Liver (tissue), 9 donors: ENCODE measurements around the gene SPAG9. TPM values are rescaled to one million over a fixed set of nuclear protein-coding genes. Genes with fewer than 3 reads are reported as not detected.

Experiments
- DNase-seq: peaks from one replicate; pipeline ENCODE4 v3.0.0-alpha.2; 2017; ENCODE audit warnings: low spot score
- H3K27ac ChIP-seq, 2 donors: one replicate each; pipeline ENCODE4 v1.7.0; 2013; ENCODE audit warnings: inconsistent platforms in 2 of 2, low read length in 2 of 2, control low read depth in 1 of 2, low read depth in 1 of 2, mild to moderate bottlenecking in 1 of 2
- H3K27me3 ChIP-seq, 4 donors: one replicate each; pipeline versions ENCODE4 v1.6.1 to v1.7.0; 2013; ENCODE audit warnings: low read length in 3 of 4, inconsistent platforms in 1 of 4, mild to moderate bottlenecking in 1 of 4, moderate library complexity in 1 of 4; ENCODE audit not compliant: control insufficient read depth in 4 of 4, insufficient read depth in 4 of 4
- H3K36me3 ChIP-seq, 4 donors: one replicate each; pipeline versions ENCODE4 v1.6.1 to v1.7.0; 2013; ENCODE audit warnings: low read length in 3 of 4, mild to moderate bottlenecking in 3 of 4, low read depth in 1 of 4, moderate library complexity in 1 of 4; ENCODE audit not compliant: control insufficient read depth in 4 of 4, insufficient read depth in 3 of 4
- H3K4me1 ChIP-seq, 4 donors: one replicate each; pipeline versions ENCODE4 v1.6.1 to v1.7.0; 2013; ENCODE audit warnings: low read length in 3 of 4, mild to moderate bottlenecking in 3 of 4, moderate library complexity in 1 of 4; ENCODE audit not compliant: control insufficient read depth in 4 of 4, insufficient read depth in 4 of 4
- H3K4me3 ChIP-seq, 3 donors: one replicate each; pipeline versions ENCODE4 v1.6.1 to v1.7.0; 2013; ENCODE audit warnings: low read length in 3 of 3, control low read depth in 1 of 3, low read depth in 1 of 3, mild to moderate bottlenecking in 1 of 3
- H3K9ac ChIP-seq, 2 donors: one replicate each; pipeline ENCODE4 v1.7.0; 2013; ENCODE audit warnings: low read length in 2 of 2, mild to moderate bottlenecking in 2 of 2, moderate library complexity in 2 of 2, control low read depth in 1 of 2, low read depth in 1 of 2
- H3K9me3 ChIP-seq, 4 donors: one replicate each; pipeline versions ENCODE4 v1.6.1 to v1.7.0; 2013; ENCODE audit warnings: low read length in 3 of 4; ENCODE audit not compliant: control insufficient read depth in 4 of 4
- EGR1 ChIP-seq, 2 donors: IDR thresholded peaks; 2 replicates each; pipeline ENCODE4 v1.6.1; 2016 to 2018; ENCODE audit warnings: antibody characterized with exemption in 2 of 2, low read depth in 2 of 2
- FOXA2 ChIP-seq: IDR thresholded peaks from 2 replicates; pipeline ENCODE4 v1.6.1; 2016; ENCODE audit warnings: antibody characterized with exemption
- GABPA ChIP-seq, 2 donors: IDR thresholded peaks in 1 of 2; conservative IDR thresholded peaks in 1 of 2; 2 replicates each; pipeline ENCODE4 v1.6.1; 2016; ENCODE audit warnings: antibody characterized with exemption in 2 of 2, mild to moderate bottlenecking in 1 of 2, moderate library complexity in 1 of 2
- HNF4A ChIP-seq, 2 donors: conservative IDR thresholded peaks; 2 replicates each; pipeline ENCODE4 v1.6.1; 2016; ENCODE audit warnings: antibody characterized with exemption in 2 of 2, mild to moderate bottlenecking in 2 of 2
- NR2F2 ChIP-seq: IDR thresholded peaks from 2 replicates; pipeline ENCODE4 v1.6.1; 2016; ENCODE audit warnings: antibody characterized with exemption
- RAD21 ChIP-seq, 2 donors: IDR thresholded peaks; 2 replicates each; pipeline ENCODE4 v1.6.1; 2016; ENCODE audit warnings: antibody characterized with exemption in 2 of 2, mild to moderate bottlenecking in 2 of 2
- RXRA ChIP-seq, 2 donors: IDR thresholded peaks; 2 replicates each; pipeline ENCODE4 v1.6.1; 2017 to 2018; ENCODE audit warnings: antibody characterized with exemption in 2 of 2, mild to moderate bottlenecking in 1 of 2
- SP1 ChIP-seq: IDR thresholded peaks from 2 replicates; pipeline ENCODE4 v1.6.1; 2018; ENCODE audit warnings: antibody characterized with exemption, mild to moderate bottlenecking
- TAF1 ChIP-seq: conservative IDR thresholded peaks from 2 replicates; pipeline ENCODE4 v1.6.1; 2016; ENCODE audit warnings: antibody characterized with exemption, mild to moderate bottlenecking
- YY1 ChIP-seq: IDR thresholded peaks from 2 replicates; pipeline ENCODE4 v1.6.1; 2016; ENCODE audit warnings: antibody characterized with exemption, mild to moderate bottlenecking
- ZBTB33 ChIP-seq: IDR thresholded peaks from 2 replicates; pipeline ENCODE4 v1.6.1; 2016; ENCODE audit warnings: antibody characterized with exemption
- WGBS: extraction: QIAGEN DNeasy Blood & Tissue Kit; methylation state at CpG from one replicate; pipeline ENCODE4 v1.1.7; 2013; 5-methylcytosine and 5-hydroxymethylcytosine counted together
- polyA plus RNA-seq, 2 donors: library from polyadenylated mRNA; stranded (reverse) in 1 of 2; unstranded in 1 of 2; fragments of 200-250 nt in 1 of 2; fragments of >200 nt in 1 of 2; fragmentation: Nextera tagmentation in 1 of 2; extraction: Ambion mirVana in 1 of 2; gene quantifications; one replicate each; pipeline versions ENCODE4 v1.2.1 to v1.2.3, GENCODE V29; 2013 to 2015
- total RNA-seq, 2 donors: library from RNA; depleted of rRNA; stranded (reverse); fragments of >200 nt; gene quantifications; one replicate each; pipeline ENCODE4 v1.2.3, GENCODE V29; 2014
- TF ChIP-seq, protein P1 (sequence below): IDR thresholded peaks from 2 replicates; pipeline ENCODE4 v1.6.1; 2016; ENCODE audit warnings: antibody characterized with exemption, mild to moderate bottlenecking
- TF ChIP-seq, protein P2 (sequence below): IDR thresholded peaks from 2 replicates; pipeline ENCODE4 v1.6.1; 2016; ENCODE audit warnings: antibody characterized with exemption
- donor health status: healthy.
- donor health status: healthy.
- donor health status: healthy.
- donor health status: healthy.
- donor health status: healthy.

Gene SPAG9
- total and polyA plus RNA-seq, 4 donors, result 12.0 to 94.0 (median 18.4) TPM

DNA sequence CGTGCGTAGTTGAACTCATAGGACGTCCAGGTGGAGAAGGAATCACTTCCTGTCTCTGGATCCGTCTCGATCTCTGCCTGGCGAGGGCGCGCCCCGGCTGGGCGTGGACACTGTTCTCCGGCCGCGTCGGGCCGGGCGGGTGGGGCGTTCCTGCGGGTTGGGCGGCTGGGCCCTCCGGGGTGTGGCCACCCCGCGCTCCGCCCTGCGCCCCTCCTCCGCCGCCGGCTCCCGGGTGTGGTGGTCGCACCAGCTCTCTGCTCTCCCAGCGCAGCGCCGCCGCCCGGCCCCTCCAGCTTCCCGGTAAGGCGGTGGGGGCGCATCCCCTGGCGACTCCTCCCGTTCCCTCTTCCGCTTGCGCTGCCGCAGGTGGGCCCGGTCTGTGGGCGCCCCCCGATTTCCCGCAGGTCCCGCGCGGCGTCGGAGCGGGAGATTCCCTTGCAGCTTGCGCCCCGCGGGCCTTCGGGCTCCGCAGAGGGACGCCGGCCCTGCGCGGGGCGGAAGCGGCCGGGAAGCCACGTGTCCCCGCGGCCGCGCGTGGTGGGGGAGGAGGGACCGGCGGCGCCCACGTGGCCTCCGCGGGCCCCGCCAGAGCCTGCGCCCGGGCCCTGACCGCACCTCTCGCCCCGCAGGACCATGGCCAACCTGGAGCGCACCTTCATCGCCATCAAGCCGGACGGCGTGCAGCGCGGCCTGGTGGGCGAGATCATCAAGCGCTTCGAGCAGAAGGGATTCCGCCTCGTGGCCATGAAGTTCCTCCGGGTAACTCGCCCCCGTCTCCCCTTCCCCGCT, 45.7 kb upstream of the SPAG9 start, which contains the start of gene NME2:
Gene NME2 (plus strand): TSS at position 214 of the 789 bp plus-strand sequence. CDS start 420 bp downstream, at position 634.
- WGBS, result under 1% methylated on average over 98 of the region's 98 CpGs
- peak in 1 of 2 donors; percentile 2 for TF ChIP-seq HNF4A (conservative IDR thresholded peaks at IDR 0.05)
- TF ChIP-seq FOXA2, result no peak
- TF ChIP-seq RAD21 (IDR thresholded peaks at IDR 0.05), result no peak
- TF ChIP-seq, protein P1, sequence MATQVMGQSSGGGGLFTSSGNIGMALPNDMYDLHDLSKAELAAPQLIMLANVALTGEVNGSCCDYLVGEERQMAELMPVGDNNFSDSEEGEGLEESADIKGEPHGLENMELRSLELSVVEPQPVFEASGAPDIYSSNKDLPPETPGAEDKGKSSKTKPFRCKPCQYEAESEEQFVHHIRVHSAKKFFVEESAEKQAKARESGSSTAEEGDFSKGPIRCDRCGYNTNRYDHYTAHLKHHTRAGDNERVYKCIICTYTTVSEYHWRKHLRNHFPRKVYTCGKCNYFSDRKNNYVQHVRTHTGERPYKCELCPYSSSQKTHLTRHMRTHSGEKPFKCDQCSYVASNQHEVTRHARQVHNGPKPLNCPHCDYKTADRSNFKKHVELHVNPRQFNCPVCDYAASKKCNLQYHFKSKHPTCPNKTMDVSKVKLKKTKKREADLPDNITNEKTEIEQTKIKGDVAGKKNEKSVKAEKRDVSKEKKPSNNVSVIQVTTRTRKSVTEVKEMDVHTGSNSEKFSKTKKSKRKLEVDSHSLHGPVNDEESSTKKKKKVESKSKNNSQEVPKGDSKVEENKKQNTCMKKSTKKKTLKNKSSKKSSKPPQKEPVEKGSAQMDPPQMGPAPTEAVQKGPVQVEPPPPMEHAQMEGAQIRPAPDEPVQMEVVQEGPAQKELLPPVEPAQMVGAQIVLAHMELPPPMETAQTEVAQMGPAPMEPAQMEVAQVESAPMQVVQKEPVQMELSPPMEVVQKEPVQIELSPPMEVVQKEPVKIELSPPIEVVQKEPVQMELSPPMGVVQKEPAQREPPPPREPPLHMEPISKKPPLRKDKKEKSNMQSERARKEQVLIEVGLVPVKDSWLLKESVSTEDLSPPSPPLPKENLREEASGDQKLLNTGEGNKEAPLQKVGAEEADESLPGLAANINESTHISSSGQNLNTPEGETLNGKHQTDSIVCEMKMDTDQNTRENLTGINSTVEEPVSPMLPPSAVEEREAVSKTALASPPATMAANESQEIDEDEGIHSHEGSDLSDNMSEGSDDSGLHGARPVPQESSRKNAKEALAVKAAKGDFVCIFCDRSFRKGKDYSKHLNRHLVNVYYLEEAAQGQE, result peak; percentile 50
- peak in 1 of 2 donors; percentile 60 for TF ChIP-seq GABPA (IDR thresholded peaks at IDR 0.05 in 1 of 2, conservative IDR thresholded peaks at IDR 0.05 in 1 of 2)
- TF ChIP-seq SP1, result peak; percentile 40
- TF ChIP-seq EGR1 (IDR thresholded peaks at IDR 0.05; ENCODE audit: low read depth in 2 of 2), result no peak
- TF ChIP-seq, protein P2, sequence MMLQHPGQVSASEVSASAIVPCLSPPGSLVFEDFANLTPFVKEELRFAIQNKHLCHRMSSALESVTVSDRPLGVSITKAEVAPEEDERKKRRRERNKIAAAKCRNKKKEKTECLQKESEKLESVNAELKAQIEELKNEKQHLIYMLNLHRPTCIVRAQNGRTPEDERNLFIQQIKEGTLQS, result no peak
- TF ChIP-seq TAF1, result no peak
- no peak for TF ChIP-seq YY1
- TF ChIP-seq RXRA (IDR thresholded peaks at IDR 0.05), result no peak
- no peak for TF ChIP-seq ZBTB33
- peak; percentile 86 for DNase-seq
- peaks cover 3 to 15% (median 8%) of the 10 kb centered on the region in 4 donors for H3K4me1 ChIP-seq
- H3K27me3 ChIP-seq, result no peaks in the 10 kb centered on the region
- peak within 1 kb of the TSS; percentile 85 to 92 for H3K27ac ChIP-seq
- no peaks in the 10 kb centered on the region for H3K9me3 ChIP-seq
- peak within 1 kb of the TSS; percentile 64 to 83 for H3K9ac ChIP-seq
- peaks cover 9 to 27% (median 23%) of the 10 kb centered on the region in 4 donors for H3K36me3 ChIP-seq
- peak within 1 kb of the TSS; percentile 70 to 95 (median 94) for H3K4me3 ChIP-seq

- peak overlapping the region; percentile 85 to 92 for H3K27ac ChIP-seq
- WGBS, result 15% methylated on average over 21 of the region's 21 CpGs
- peak overlapping the region; percentile 40 to 83 for H3K9ac ChIP-seq
- no peak for DNase-seq
- H3K4me1 ChIP-seq, result peaks cover 3 to 15% (median 8%) of the 10 kb centered on the region in 4 donors
- H3K4me3 ChIP-seq, result peak overlapping the region; percentile 70 to 95 (median 79)
- peaks cover 9 to 29% (median 22%) of the 10 kb centered on the region in 4 donors for H3K36me3 ChIP-seq
- no peaks in the 10 kb centered on the region for H3K27me3 ChIP-seq
- H3K9me3 ChIP-seq, result no peaks in the 10 kb centered on the region
- no peak for TF ChIP-seq FOXA2
- peak in 1 of 2 donors; percentile 19 for TF ChIP-seq HNF4A (conservative IDR thresholded peaks at IDR 0.05)
- peak; percentile 17 for TF ChIP-seq YY1
- TF ChIP-seq ZBTB33, result no peak
- peak; percentile 18 for TF ChIP-seq NR2F2
- peak; percentile 32 for TF ChIP-seq TAF1
- peak; percentile 21 to 59 for TF ChIP-seq RXRA (IDR thresholded peaks at IDR 0.05)
- TF ChIP-seq, protein P1, result no peak
Measured at GRCh38 chr17:51165680-51166197, 45.1 kb upstream of the SPAG9 start.
